Activated T-cell treated with anti-CD3 and anti-CD28 coated beads, Interleukin-2, amount 50 U/mL, for 48 hours (primary cell): ENCODE results near the gene MAVS.
"Not testable (repeated sequence)": the region's sequence is repeated elsewhere in the genome, so short reads cannot be mapped to it uniquely, and the experiment has no call there.

ENCODE experiments used
- DNase-seq, 2 experiments: peaks; one replicate each; pipeline ENCODE4 v3.0.0-alpha.2; 2020

Gene MAVS

DNA sequence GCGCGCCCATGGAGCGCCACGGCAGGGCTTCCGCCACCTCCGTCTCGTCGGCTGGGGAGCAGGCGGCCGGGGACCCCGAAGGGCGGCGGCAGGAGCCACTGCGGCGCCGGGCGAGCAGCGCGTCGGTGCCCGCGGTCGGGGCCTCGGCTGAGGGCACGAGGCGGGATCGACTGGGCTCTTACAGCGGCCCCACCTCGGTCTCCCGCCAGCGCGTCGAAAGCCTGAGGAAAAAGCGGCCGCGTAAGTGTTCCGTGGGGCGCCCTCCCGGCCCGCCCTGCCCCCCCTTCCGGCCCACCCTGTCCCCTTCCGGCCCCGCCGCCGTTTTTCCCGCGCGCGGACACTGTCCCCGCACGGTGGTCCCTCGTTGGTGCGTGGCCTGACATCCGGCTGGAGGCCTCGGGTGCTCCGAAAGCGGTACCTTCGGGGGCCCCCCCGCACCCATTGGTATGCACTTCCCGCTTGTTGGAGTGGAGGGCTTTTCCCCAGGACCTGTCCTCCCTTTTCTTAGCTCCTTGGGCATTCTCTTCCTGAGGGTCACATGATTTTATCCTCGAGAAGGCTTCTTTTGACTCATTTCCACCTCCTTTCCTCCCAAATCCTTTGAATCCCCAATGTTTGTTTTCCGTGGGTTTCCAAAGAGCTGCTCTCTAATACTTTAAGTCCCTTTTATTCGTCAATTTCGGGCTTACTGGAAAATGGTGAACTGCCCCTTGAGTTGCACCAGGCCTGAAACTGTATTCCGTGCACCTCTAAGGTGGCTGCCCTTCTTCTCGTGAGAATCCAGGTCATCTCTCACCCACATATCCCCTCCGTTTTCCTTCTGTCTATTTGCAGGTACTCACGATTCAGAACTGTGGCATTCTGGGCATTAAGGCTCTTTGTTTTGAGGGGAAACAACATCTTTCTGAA, 43.1 kb downstream of the MAVS start:
- DNase-seq = peak; percentile 66 to 73

DNA sequence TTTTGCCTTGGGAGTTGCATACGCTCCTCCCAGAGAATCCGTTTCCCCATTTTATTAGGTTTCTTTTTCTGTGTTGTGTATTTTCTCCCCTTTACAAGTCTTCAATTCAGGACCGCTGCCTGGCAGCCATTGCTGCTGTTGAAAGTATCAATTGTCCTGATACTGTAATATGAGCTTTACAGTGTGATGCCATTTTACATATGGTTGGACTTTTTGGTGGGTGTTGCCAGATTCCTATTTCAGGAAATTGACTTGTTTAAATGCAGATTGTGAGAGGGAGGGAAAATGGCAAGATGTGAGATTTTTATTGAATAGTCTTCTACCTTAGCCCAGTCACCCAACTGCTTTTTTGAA, 43.7 kb downstream of the MAVS start:
- DNase-seq = no peak

DNA sequence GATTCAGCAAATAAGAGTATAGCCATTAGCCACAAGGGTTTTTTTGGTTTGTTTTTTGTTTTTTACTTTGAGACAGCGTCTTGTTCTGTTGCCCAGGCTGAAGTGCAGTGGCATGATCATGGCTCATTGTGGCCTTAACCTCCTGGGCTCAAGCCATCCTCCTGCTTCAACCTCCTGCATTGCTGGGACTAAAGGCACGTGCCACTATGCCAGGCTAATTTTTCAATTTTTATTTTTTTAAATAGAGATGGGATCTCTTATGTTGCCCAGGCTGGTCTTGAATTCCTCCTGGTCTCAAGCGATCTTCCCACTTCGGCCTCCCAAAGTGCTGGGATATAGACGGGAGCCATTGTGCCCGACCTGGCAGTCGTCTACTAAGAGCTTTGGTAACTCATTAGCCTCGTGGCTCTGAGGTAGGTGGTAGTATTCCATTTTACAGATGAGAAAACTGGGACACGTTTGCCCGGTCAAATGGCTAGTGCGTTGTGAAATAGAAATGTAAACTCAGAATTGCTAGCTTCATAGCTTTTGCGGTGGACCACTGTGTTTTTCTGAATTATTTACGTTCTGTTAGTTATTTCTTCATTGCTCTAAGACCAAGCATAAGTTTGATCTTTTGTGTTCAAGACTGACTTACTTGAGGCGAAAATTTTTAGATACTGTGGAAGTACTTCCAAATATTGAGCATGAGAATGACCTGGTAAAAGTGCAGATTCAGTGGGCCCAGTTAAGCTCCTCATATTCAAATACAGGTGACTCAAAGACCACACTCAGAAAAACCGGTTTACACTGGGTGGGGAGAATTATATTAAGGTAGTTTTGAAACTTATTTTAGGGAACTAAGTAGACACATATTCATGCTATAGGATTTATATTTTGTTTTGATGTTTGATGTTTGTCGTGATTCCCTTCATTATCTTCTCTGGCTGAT, 44.6 kb downstream of the MAVS start:
- no peak for DNase-seq

DNA sequence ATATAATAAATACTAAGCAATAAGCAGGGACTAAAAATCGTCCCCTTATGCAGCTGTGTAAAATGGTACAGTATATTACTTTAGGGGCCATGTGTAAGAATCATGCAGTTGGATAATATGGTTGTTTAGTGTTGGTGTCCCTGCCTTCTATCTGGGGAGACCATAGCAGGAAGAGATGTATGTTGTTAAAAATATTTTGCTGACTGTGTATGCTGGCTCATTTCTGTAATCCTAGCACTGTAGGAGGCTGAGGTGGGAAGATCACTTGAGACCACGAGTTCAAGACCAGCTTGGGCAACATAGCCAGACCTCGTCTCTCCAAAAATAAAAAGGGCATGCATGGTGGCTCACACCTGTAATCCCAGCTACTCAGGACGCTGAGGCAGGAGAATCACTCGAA, 48.2 kb downstream of the MAVS start:
- DNase-seq = no peak

DNA sequence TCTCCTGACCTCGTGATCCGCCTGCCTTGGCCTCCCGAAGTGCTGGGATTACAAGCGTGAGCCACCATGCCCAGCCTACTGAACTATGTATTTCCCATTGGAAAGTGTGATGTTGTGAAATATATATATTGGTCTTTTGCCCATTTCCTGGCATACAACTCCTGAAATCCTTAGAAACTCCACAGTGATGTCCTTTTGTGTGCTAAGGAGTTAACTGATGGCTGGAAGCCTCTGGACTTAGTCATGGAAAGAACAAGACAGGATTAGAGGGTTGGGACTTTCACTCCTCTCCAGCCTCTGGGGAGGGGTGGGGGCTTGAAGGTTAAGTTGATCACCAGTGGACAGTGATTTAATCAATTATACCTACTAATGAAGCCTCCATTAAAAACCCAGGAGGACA, 49.7 kb downstream of the MAVS start:
- DNase-seq = no peak

DNA sequence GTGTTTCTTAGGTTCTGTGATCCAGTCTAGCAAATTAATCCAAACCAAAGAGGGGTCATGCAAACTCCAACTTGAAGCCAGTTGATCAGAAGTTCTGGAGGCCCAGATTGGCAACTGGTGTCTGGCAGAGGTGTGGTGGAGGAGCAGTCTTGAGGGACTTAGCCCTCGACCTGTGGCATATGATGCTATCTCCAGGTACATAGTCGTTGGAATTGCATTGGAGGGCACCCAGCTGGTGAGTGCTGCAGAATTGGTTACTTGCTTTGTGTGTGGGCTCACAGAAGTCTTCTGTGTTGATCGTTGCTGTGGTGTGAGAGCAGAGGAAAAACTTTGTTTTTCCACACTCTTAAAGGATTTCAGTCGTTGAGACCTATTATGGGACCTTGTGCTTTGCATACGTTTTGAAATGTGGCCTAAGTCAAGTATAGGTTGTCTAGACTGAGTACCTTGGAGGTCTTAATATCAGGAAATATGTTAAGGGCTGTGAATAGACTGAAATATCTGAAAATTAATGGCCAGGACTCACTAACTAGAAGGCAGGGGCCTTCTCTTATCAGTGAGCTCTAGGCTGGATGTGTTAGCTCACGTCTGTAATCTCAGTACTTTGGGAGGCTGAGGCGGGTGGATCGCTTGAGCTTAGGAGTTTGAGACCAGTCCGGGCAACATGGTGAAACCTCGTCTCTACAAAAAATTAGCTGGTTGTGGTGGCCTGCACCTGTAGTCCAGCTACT, 50.4 kb downstream of the MAVS start:
- no peak for DNase-seq

DNA sequence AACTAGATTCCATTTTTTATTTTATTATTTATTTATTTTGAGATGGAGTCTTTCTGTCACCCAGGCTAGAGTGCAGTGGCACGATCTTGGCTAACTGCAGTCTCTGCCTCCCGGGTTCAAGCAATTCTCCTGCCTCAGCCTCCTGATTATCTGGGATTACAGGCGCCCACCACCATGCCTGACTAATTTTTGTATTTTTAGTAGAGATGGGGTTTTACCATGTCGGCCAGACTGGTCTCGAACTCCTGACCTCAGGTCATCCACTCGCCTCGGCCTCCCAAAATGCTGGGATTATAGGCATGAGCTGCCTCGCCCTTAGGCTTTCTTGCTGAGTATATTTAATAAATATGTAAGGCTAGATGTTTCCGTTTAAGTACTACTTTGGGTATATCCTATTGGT, 51.5 kb downstream of the MAVS start:
- not testable (repeated sequence) for DNase-seq

DNA sequence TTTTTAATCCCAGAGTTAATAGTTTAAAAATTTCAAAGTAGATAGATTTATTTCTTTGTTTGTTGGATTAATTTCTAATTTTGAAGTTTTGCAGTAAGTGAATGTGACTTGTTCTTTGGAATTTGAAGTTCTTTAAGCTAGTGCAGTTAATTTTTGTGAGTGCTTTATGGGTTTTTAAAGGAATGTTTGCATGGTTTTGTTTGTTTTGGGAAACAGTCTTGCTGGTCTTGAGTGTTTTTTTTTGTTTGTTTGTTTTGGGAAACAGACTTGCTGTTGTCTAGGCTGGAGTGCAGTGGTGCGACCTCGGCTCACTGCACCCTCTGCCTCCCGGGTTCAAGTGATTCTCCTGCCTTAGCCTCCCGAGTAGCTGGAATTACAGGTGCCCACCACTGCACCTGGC, 52.0 kb downstream of the MAVS start:
- no peak for DNase-seq

DNA sequence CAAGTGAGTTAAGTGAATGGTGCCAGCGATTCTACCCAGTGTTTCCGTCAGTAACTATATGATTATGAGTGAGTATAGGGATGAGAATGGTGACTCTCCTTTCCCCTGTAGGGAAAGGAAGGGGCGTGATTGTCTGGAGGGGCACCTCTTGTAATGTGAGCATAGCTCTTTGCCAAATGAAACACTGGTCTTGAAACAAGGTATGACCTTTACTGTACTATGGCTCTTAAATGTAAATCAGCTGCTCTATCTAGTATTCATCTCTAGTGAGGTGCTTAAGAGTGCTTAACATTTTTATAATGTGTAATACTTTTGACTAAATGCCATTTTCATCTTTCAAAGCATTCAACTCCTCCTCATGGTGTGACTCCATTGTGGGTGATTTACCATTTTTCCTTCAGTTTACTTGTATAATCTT, 53.6 kb downstream of the MAVS start:
- DNase-seq = peak in 1 of 2 experiments; percentile 16

DNA sequence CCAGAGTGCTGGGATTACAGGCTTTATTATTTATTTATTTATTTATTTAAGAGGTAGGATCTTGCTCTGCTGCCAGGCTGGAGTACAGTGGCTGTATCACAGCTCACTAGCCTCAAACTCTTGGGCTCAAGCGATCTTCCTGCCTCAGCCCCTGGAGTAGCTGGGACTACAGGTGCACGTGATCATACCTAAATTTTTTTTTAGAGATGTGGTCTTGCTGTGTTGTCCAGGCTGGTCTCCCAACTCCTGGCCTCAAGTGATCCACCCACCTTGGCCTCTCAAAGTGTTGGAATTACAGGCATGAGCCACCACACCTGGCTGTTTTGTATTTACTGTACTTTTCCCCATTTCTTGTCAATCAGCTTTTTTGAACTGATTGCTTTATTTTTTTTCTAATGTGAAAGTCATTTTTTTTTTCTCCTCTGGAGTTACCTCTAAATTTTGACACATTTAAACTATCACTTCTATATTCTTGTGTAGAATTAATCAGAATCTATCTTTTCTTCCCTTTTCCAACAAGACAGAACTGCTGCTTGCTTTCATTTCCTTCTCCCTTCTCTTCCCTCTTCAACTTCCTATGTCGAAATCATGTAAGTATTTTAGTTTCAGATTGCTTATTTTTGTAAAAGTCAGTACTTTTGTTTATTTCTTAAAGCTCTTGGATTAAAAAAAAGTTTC, 54.5 kb downstream of the MAVS start:
- DNase-seq = peak in 1 of 2 experiments; percentile 12

DNA sequence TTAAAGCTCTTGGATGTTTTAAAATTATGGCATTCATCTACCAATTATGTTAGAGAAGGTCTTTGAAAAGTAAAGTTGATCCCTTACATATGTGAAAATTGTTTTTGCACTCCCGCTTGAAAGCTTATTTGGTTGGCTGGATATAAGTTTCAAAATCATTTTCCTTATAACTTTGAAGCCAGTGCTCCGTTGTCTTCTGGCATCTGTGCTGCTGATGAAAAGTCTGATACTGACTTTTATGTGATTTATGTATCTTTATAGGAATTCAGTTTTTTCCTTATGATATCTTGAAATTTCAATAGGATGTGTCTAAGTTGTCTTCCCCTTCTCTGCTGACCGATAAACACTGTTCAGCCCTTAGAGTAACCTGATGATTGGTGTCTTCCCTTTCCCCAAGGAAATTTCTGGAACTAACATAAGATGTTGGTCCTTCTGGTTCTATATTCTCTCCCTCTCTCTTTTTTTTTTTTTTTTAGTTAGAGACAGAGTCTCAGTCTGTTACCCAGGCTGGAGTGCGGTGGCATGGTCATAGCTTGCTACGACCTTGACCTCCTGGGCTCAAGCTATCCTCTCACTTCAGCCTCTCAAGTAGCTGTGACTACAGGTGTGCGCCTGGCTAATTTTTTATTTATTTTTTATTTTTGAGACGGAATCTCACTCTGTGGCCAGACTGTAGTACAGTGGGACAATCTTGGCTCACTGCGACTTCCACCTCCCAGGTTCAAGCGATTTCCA, 55.2 kb downstream of the MAVS start:
- no peak for DNase-seq

DNA sequence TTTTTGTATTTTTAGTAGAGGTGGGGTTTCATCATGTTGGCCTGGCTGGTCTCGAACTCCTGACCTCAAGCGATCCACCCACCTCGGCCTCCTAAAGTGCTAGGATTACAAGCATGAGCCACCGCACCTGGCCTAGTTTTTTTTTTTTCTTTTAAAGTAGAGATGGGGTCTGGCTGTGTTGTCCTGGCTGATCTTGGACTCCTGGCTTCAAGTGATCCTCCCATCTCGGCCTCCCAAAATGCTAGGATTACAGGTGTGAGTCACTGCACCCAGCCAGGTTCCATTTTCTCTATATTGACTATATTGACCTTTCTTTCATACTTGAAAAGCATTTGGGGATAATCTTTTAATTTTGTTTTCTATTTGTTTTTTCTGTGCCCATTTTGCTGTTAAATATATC, 55.8 kb downstream of the MAVS start:
- DNase-seq = peak in 1 of 2 experiments; percentile 13

DNA sequence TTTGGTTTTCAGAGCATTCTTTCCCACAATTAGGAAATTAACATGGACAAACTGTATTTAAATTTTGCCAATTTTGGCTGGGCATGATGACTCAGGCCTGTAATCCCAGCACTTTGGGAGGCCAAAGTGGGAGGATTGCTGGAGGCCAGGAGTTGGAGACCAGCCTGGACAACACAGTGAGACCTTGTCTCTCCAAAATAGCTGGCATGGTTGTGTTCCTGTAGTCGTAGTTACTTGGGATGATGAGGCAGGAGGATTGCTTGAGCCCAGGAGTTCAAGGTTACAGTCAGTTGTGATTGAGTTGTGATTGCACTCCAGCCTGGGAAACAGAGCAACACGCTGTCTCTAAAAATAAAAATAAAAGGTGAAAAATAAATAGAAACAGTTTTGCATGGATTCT, 57.6 kb downstream of the MAVS start:
- peak in 1 of 2 experiments; percentile 3 for DNase-seq

DNA sequence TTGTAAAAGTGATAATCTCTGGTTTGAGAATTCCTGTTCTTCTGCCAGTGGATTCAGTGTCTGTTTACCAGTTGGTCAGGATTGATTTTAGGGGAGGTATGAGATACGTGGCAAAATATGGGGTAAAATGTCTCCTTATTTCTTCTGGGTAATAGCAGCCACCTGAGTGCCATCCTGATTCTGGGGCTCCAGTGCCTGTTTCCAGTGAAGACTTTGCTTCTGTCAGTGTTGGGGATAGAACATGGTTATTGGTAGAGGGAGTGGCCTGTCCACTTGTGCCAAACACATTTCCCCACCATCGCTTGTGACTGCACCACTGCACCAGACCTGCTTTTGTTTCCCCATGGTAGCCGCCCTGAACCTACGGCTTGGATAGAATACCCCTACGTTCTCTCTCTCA, 58.2 kb downstream of the MAVS start:
- peak in 1 of 2 experiments; percentile 13 for DNase-seq

DNA sequence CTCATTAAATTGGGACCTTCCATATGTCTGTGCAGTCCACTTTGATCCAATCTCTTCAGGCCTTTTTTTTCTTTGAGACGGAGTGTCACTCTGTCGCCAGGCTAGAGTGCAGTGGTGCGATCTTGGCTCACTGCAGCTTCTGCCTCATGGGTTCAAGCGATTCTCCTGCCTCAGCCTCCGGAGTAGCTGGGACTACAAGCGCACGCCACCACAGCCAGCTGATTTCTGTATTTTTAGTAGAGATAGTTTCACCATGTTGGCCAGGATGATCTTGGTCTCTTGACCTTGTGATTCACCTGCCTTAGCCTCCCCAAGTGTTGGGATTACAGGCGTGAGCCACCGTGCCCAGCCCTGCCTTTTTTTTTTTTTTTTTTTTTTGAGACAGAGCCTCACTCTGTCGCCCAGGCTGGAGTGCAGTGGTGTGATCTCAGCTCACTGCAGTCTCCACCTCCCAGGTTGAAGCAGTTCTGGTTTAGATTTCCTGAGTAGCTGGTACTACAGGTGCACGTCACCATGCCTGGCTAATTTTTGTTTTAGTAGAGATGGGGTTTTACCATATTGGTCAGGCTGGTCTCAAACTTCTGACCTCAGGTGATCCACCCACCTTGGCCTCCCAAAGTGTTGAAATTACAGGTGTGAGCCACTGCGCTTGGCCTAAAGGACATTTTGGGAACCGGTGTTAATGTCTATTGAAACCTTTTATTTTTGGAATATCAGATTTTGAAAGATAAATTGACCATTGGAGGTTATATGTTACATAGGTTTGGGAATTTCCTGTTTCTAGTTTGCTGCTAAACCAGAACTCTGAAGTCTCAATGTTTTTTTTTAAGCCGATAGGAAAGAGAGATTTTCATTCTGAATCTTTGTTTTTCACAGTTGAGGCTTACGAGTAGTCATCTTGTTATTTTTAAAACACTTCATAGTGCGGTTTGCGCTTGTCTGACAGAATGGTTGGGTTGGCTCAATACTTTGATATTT, 60.4 kb downstream of the MAVS start:
- DNase-seq = peak; percentile 64 to 67

DNA sequence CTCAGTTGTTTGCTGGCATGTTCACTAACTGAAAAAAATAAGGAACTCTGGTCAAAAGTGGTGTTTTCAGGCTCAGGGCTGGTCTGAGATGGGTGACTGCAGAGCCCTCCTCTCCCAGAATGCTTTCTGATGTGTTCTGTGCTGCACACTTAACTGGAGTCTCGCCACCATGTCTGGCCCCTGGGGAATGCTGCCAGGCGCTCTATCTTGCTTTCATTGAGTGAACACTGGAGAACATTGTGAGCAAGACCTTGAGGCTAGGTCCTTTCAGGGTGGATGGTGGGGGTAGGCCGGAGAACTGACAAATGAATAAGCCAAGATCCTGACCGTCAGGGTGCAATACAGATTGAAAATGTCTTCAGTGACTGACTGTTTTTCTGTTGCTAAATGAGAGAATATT, 62.0 kb downstream of the MAVS start:
- DNase-seq = peak; percentile 12 to 17

DNA sequence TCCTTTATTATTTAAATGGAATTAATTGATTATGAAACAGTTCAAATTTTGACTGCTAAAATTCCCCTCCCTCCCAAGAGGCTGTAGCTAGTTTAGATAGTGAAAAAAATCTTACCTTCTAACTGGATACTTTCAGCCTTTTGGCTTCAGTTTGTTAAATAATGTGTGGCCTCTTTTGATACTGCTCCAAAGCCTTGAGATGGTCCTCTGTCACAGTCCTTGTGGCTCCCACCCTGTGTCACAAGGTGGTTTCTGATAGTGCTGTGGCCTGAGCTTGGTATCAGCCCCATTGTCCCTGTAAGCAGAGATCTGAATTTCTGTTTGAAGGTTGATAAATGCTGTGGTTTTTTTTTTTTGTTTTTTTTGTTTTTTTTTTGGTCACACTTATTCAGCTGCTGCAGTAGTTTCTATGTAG, 63.3 kb downstream of the MAVS start:
- no peak for DNase-seq

DNA sequence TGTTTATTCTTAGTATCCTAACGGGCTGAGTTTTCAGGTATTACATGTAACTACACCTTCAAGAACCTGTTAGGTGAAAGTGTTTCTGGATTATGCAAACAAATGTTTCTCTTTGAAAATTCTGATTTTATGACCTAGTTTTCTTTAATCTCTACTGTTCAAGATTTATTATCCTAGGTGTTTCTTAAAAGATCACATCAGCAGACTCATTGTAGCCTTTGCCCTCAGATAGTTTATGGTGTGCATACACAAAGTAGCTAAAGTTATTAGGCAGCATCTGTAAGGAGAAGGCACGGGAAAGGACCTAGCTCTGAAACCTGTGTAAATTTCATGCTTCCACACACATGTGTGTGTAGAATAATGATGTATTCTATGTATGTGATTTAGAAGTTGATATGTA, 64.2 kb downstream of the MAVS start:
- no peak for DNase-seq

DNA sequence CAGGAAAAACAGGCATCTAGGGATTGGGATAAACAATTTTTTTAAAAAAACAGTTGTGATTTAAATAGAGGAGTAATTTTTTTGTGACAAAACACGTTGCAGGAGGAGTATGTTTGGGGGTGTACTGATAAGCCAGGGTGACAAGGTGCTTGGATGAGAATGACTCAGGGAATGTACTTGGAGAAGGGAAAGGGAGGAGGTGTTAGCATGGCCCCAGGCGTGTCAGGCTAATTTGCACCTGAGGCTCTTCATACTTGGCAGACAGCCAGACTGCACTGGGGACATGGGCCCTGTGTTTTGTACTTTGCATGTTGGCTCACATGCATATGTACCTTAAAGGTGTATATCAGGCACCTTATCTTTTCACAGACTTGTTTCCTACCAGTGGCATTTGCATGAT, 65.3 kb downstream of the MAVS start:
- peak; percentile 13 to 16 for DNase-seq

DNA sequence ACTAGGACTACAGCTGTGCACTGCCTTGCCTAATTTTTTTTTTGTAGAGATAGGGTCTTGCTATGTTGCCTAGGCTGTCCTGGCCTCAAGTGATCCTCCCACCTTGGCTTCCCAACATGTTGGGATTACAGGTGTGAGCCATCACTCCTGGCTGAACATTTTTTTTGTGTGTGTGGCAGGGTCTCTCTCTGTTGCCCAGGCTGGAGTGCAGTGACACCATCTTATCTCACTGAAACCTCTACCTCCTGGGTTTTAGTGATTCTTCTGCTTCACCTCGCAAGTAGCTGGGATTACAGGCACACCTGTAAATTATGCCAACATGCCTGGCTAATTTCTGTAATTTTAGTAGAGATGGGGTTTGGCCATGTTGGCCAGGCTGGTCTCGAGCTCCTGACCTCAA, 67.8 kb downstream of the MAVS start:
- DNase-seq = no peak

DNA sequence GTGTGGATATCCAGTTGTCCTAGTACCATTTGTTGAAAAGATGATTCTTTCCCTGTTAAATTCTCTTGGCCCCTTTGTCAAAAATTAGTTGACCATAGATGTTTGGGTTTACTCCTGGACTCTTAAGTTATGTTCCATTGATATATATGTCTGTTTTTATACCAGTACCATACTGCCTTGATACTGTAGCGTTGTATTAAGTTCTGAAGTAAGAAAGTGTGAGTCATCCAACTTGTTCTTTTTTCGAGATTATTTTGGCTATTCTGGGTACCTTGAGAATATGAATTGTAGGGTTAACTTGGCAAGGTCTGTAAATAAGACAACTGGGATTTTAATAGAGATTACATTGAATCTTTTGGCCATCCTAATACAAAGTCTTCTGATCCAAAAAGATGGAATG, 69.1 kb downstream of the MAVS start:
- no peak for DNase-seq
